HG02840 (cell line): ENCODE results near the gene GALNT18.

Source experiments
- ATAC-seq: cut with Tn5 transposase; IDR thresholded peaks from one replicate; pipeline ENCODE4 v1.9.1; 2021; ENCODE audit warnings: mild to moderate bottlenecking, moderate library complexity, moderate number of reproducible peaks; ENCODE audit not compliant: unreplicated experiment, low FRiP score

The GALNT18 gene

GRCh38 chr11:11400121-11400520 lies 221.7 kb downstream of the GALNT18 start:
- no peak for ATAC-seq

- no peak for ATAC-seq
Measured at GRCh38 chr11:11397781-11398180, 224.0 kb downstream of the GALNT18 start.

DNA sequence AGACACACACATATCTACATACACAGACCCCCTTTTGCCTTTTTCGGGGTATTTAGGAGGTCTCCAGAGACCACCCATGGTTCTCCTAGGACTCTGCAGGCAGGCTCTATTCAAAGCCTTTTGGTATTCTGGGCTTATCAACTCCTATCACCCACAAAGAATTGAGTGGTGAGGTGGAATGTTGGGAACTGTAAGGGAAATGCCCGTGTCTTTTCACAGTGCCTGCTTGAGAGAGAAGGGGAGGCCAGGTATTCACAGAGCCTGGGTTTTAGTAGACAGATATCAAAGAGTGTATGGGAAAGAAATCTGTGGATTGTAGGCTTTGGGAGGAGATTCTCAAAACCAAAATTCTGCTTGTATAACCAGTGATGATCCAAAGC lies 224.8 kb downstream of the GALNT18 start:
- no peak for ATAC-seq

DNA sequence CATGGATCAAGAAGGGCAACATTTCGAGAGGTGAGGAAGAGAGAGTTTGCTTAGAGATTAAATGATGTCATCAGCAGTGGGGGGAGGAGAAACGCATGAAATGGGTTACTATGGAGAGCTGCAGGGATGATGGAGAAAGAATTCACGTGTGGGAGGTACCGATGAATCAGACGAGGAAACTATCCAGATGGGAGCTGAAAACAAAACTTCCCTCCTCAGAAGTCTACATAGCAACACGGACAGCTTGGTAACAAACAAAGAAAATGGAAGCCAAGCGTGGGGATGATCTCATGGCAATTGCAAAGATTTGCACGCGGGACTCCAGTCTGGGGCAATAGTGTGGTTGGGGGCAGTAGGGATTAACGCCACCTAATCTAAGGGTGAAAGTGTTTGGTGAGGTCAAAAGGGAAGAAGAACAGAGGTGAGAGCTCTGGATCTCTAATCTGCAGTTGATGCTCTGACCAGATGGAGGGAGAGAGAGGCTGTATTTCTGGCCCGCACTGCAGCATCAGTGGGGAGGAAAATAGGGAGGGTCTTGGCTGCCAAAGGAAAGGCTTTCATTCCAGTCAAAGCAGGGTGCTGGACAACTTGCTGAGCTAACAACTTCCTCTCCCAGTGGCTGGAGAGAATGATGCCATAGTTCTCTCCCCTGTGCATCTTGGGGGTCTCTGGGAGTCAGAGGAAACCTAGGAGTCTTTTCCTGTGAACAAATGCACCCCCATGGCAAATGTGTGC lies 225.3 kb downstream of the GALNT18 start:
- ATAC-seq, result no peak

DNA sequence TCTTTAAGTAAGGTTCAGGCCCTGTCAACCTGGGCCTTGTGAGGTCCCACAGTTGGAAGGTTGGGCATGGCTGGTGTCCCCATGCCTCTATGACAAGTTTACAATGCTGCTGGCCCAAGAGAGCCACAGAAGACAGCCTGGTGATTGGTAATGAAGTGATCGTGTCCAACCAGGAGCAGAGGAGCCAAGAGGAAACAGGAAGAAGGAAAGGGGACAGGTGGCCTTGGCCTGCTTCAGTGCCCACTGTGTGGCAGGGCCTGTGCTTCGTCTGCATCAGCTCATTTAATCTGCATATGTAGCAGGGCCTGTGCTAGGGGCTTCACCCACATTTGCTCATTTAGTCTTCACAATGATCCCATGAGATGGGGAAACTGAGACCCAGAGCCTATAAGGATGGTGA lies 226.7 kb downstream of the GALNT18 start:
- ATAC-seq, result no peak

GRCh38 chr11:11394241-11394640 lies 227.6 kb downstream of the GALNT18 start:
- no peak for ATAC-seq

DNA sequence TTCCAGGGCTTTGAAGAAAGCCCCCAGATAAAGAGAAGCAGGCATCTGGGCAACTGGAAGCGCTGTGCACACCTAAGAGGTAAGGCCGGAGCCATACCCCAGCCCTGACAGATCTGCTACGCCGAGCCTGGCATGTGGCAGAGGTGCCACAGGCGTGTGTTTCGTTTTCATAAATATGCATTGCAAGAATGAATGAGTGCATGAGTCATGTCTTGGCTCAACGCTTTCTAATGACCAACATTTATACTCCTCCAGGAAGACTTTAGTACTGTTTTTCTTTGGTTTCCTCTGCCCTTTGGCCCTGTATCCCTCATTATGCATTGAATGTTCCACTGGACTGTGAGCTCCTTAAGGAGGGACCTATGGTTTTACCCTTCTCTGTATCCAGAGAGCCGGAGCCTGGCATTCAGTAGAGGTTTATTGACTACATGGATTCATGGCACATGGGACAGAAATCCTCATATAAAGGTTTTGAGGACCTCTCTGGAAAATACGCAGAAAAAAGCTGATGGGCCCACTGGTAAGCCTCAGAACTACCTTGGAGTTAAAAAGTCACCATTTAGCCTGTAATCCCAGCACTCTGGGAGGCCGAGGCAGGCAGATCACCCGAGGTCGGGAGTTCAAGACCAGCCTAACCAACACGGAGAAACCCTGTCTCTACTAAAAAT lies 229.9 kb downstream of the GALNT18 start:
- no peak for ATAC-seq

DNA sequence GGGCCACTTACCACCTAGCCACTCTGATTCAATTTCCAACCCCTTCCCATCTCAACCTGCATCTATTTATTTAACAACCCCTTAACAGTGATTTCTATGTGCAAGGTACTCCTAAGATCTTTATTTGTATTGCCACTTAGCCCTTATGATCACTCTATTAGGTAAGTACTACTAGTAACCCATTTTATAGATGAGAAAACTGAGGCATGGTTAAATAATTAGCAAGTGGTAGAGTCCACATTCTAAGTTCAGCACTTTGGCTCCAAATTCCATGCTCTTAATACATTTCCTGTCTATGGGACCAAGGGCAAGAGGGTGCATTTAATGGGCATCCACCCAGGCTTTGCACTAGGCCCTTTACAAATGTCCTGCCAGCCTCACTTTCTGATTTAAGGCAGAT lies 230.6 kb downstream of the GALNT18 start:
- ATAC-seq, result no peak

GRCh38 chr11:11390068-11390771 lies 231.6 kb downstream of the GALNT18 start:
- no peak for ATAC-seq

DNA sequence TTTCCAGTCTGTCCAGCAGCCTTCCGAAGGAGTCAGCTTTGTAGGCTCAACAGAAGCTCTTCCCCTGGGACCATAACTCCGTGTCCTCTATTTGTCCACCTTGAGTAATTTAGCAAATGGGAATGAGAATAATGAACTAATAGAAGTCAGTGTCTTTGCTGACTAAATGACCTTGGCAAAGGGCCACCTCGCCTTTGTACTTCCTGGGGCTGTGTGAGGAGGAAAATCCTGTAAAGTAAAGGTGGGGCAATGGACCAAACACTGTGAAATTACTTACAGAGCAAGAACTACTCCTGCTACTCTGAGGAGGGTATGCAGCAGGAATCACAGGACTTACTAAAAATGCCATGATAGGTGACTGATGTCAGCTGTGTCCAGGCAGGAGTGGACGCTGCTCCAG lies 232.6 kb downstream of the GALNT18 start:
- no peak for ATAC-seq

GRCh38 chr11:11387622-11388305 lies 234.0 kb downstream of the GALNT18 start:
- no peak for ATAC-seq

- no peak for ATAC-seq
Measured at GRCh38 chr11:11387207-11387606, 234.6 kb downstream of the GALNT18 start.

- no peak for ATAC-seq
Measured at GRCh38 chr11:11384829-11385228, 237.0 kb downstream of the GALNT18 start.

- ATAC-seq, result no peak
Measured at GRCh38 chr11:11383995-11384394, 237.8 kb downstream of the GALNT18 start.

DNA sequence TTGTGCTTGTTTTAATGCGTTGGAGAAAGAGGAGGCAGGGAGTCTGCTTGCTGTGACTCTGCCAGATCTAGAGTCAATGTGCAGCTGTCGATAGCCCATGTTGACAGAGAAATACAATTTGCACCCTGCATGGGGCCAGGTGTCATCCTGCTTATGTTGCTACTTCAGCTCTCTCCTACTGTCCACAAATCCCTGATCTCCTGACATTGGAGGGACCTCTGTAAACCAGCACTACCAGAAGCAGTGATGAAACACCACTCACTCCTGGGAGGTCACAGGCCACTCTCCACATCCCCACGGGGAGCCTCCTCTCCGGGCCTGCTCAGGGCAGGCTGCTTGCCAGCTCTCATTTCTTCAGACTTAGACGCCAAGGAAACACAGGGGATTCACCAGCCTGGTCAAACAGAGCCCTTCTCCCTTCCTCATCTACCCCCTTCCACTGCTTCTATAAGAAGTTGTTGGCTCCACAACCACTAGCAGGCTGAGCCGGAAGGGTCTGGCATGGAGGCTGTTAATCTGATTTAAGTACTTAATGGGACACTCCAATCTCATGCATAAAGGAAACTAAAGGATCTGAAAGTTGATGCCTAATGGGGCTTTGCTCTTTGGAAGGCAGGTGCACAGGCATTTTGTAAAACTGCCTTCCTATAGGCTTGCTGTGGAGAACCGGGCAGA lies 238.8 kb downstream of the GALNT18 start:
- ATAC-seq, result no peak

GRCh38 chr11:11381471-11382105 lies 240.2 kb downstream of the GALNT18 start:
- ATAC-seq, result no peak

- no peak for ATAC-seq
Measured at GRCh38 chr11:11380883-11381282, 240.9 kb downstream of the GALNT18 start.

DNA sequence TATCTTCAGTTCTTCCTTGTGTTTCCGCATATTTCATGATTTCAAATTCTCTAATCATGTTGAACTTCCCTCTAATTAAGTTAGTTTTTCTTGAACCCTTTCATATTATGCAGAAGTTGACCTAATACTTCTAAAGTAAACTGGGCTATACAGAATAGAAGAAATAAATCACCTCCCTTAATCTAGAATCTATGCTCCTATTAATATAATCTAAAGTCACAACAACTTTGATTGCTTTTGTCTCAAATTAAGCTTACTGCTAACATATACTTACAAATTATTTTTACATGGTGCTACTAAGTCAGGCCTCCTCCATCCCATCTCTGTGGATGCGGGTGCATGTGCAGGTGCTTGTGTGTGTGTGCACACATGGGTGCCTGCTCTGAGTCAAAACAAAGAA lies 241.5 kb downstream of the GALNT18 start:
- ATAC-seq, result no peak

- no peak for ATAC-seq
Measured at GRCh38 chr11:11379661-11380060, 242.1 kb downstream of the GALNT18 start.
